Neural cell (in vitro differentiated cells): Measurements from ENCODE around the gene PNMA6F.

Source experiments
- EZH2 ChIP-seq: fragments of 200-600, 300-800 bp; shearing (Covaris generic), sonication (generic); IDR thresholded peaks from 2 replicates; pipeline ENCODE4 v1.6.1; 2014; ENCODE audit warnings: antibody characterized with exemption, low read length, borderline replicate concordance, mild to moderate bottlenecking; ENCODE audit not compliant: insufficient read depth, poor library complexity, severe bottlenecking
- POLR2AphosphoS5 ChIP-seq: IDR thresholded peaks from 2 replicates; pipeline ENCODE4 v1.6.1; 2012

GRCh38 chrX:153317996-153318722, 3.4 kb downstream of the PNMA6F start:
- no peak for TF ChIP-seq EZH2
- no peak for TF ChIP-seq POLR2AphosphoS5
